ENCODE results near the gene BEND6. TPM values are rescaled to one million over a fixed set of nuclear protein-coding genes. Genes with fewer than 3 reads are reported as not detected.

Gene BEND6
- total RNA-seq, 1 donor: 13.4 TPM

DNA sequence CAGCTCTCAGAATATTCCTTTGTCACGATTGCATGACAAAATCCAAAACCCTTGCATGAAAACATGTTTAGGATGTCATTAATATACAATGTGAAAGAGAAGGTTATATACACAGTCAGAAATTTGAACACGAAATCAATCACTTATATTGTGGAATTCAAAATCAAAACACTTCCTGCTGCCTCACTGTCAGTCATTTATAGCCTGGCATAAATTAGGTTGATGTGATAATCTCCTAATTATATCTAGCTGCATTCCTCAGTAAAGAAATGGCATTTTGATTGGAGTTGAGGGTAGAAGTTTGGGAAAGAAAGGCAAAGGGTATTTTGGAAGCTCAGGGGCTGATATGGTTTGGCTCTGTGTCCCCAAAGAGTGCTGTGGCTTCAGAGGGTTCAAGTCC is 24.1 kb upstream of the BEND6 start:
- DNase-seq (ENCODE audit: low read depth): no peak
- TF ChIP-seq, protein P1, sequence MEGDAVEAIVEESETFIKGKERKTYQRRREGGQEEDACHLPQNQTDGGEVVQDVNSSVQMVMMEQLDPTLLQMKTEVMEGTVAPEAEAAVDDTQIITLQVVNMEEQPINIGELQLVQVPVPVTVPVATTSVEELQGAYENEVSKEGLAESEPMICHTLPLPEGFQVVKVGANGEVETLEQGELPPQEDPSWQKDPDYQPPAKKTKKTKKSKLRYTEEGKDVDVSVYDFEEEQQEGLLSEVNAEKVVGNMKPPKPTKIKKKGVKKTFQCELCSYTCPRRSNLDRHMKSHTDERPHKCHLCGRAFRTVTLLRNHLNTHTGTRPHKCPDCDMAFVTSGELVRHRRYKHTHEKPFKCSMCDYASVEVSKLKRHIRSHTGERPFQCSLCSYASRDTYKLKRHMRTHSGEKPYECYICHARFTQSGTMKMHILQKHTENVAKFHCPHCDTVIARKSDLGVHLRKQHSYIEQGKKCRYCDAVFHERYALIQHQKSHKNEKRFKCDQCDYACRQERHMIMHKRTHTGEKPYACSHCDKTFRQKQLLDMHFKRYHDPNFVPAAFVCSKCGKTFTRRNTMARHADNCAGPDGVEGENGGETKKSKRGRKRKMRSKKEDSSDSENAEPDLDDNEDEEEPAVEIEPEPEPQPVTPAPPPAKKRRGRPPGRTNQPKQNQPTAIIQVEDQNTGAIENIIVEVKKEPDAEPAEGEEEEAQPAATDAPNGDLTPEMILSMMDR (IDR thresholded peaks at IDR 0.05; ENCODE audit: insufficient read depth, low read depth, low read length): no peak
- no peak overlapping the region for H3K4me3 ChIP-seq (ENCODE audit: low read depth, low read length)

DNA sequence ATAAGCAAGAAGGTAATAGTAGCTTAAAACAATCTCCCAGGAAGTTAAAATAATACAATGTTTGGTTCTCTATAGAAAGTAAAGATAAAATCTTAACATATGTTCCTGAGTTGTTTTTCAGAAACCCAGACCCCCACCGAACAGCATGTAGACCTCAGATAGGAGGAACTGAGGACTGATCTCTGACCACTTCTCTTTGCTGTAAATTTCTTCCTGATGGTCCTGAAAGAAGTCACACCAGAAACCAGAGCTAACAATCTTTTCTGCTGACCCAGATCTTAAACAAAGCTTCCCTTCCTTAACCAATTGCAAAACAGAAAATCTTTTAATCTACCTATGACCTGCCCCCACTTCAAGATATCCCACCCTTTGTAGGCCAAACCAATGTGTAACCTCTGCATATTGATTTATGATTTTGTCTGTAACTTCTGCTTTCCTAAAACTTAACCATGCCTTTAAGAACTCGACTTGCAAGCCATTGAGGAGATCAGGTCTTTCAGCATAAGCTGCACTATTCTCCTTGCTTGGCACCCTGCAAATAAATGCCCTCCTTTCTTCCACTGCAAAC is 21.9 kb upstream of the BEND6 start:
- TF ChIP-seq, protein P1 (IDR thresholded peaks at IDR 0.05; ENCODE audit: insufficient read depth, low read depth, low read length): no peak
- no peak overlapping the region for H3K4me3 ChIP-seq (ENCODE audit: low read depth, low read length)
- no peak for DNase-seq (ENCODE audit: low read depth)

DNA sequence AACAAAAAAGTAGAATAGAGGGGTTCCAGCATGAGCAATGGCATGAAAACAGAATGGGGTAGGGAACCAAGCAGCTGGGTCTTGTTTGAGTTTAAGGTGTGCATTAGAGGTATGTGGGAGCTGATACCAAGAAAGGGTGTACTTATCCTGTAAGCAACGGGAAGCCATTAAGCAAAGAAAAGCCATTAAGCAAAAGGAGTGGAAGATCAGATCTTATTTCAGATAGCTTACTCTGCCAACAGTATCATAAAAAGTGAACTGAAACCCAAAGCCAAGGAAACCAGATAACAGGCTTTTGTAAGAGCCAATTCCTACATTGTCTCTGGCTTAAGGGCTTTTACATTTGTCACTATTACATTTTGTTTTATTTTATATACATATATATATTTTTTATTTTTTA is 21.3 kb upstream of the BEND6 start:
- TF ChIP-seq, protein P1 (IDR thresholded peaks at IDR 0.05; ENCODE audit: insufficient read depth, low read depth, low read length): no peak
- no peak overlapping the region for H3K4me3 ChIP-seq (ENCODE audit: low read depth, low read length)
- DNase-seq (ENCODE audit: low read depth): no peak

DNA sequence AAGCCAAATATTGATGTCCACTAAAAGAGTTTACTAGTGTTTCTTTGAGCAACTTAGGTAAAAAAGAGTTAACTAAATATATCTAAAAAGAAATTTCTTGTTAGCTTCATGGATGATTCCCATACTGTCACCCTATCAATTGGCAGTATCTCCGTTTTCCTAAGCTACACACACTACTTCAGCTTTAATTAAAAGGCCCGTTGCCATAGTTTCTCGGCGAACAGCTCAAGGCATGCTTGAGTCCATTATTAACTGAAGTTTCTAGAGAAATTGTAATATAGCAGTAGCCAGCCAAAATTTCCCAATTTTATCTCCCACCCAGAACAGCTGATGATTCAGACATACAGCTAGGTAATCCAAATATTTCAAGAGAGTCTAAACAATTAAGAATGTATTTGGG is 20.0 kb upstream of the BEND6 start:
- H3K4me3 ChIP-seq (ENCODE audit: low read depth, low read length): no peak overlapping the region
- TF ChIP-seq, protein P1 (IDR thresholded peaks at IDR 0.05; ENCODE audit: insufficient read depth, low read depth, low read length): no peak
- DNase-seq (ENCODE audit: low read depth): no peak

DNA sequence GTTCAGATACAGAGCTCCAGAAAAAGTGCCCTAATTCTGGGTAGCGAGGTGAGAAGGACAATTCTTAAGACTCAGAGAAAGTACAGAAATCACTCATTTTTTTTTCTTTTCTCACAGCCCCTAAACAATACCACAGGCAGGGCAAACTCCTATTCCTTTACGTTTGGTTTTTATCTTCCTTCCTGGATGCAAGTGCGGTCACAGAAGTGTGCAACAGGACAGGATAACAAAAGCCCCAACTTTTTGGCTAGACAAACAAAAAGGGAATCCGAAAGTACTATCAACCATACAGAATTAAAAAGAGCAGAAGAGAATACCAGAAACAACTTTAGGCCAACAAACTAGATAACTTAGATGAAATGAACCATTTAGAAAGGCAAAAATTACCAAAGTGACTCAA is 18.4 kb upstream of the BEND6 start:
- DNase-seq (ENCODE audit: low read depth): no peak
- no peak overlapping the region for H3K4me3 ChIP-seq (ENCODE audit: low read depth, low read length)
- TF ChIP-seq, protein P1 (IDR thresholded peaks at IDR 0.05; ENCODE audit: insufficient read depth, low read depth, low read length): no peak

DNA sequence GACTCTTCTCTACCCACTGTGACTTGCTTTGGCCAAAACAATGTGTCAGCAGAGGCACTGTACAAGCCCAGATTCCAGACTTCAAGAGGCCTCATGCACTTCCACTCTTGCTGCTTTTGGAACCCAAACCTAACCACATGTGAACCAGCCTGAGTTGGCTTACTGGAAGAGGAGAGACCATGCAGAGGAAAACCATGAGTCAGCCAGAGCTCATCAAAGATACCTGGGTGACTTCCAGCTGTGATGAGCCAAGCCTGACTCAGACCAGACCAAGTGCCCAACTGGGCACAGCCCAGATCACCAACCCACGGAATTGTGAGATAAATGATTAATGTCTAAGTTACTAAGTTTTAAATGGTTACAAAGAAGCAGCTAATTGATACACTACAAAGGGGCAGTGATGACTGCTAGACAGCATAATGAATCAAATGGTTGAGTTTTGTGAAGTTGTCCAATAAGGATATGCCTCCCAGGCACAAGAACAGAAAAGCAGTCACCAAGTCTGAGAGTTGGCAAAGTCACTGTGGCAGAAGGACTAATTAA is 16.2 kb upstream of the BEND6 start:
- H3K4me3 ChIP-seq (ENCODE audit: low read depth, low read length): no peak overlapping the region
- DNase-seq (ENCODE audit: low read depth): peak; percentile 78
- TF ChIP-seq, protein P1 (IDR thresholded peaks at IDR 0.05; ENCODE audit: insufficient read depth, low read depth, low read length): no peak

DNA sequence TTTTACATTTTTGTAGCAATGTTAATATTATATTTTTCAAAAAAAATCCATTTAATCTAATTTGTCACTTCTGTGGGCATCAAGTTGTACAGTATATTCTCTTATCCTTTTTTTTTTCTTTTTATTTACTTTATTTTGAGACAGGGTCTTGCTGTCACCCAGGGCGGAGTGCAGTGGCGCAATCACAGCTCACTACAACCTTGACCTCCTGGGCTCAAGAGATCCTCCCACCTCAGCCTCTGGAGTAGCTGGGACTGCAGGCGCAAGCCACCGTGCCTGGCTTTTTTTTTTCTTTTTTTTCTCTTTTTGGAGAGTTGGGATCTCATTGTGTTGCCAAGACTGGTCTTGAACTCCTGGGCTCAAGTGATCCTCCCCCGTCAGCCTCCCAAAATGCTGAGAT is 14.4 kb upstream of the BEND6 start:
- no peak for DNase-seq (ENCODE audit: low read depth)
- H3K4me3 ChIP-seq (ENCODE audit: low read depth, low read length): no peak overlapping the region
- TF ChIP-seq, protein P1 (IDR thresholded peaks at IDR 0.05; ENCODE audit: insufficient read depth, low read depth, low read length): no peak
